ENCODE measurements around the gene NUPR2. TPM values are rescaled to one million over a fixed set of nuclear protein-coding genes. Genes with fewer than 3 reads are reported as not detected.
"Not testable (repeated sequence)": the region's sequence is repeated elsewhere in the genome, so short reads cannot be mapped to it uniquely, and the experiment has no call there.

NUPR2 gene
- total and polyA plus RNA-seq, 3 donors from 2014 or later: 171 to 785 (median 227) TPM

DNA sequence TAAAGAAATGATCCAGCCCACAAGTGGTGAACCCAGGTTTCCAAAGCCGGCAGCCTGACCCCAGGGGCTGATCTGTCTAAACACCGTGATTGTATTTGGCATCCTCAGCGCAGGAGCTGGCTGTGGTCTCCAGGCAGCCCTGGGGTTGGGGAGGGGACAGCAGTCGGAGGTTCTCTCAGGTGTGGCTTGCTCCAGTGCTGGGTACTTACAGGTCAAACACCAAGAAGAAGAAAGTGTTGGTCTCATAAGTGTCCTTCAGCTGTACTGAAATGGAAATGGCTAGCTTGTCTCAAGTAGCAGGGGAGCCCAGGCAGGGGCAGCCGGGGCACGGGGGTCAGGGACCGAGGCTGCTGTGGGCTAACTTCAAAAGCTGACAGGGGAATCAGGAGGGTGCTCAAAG lies 29.5 kb downstream of the NUPR2 start:
- Histone ChIP-seq H3K36me3 (ENCODE audit: low read depth, missing control alignments) (no peaks in the 10 kb centered on the region), H3K4me3 (no peak overlapping the region), H3K9me3 (no peaks in the 10 kb centered on the region), H3K27me3 (no peaks in the 10 kb centered on the region), H3K27ac (no peak overlapping the region), H3K4me1 (peaks cover 8% of the 10 kb centered on the region)
- TF ChIP-seq, protein P1, sequence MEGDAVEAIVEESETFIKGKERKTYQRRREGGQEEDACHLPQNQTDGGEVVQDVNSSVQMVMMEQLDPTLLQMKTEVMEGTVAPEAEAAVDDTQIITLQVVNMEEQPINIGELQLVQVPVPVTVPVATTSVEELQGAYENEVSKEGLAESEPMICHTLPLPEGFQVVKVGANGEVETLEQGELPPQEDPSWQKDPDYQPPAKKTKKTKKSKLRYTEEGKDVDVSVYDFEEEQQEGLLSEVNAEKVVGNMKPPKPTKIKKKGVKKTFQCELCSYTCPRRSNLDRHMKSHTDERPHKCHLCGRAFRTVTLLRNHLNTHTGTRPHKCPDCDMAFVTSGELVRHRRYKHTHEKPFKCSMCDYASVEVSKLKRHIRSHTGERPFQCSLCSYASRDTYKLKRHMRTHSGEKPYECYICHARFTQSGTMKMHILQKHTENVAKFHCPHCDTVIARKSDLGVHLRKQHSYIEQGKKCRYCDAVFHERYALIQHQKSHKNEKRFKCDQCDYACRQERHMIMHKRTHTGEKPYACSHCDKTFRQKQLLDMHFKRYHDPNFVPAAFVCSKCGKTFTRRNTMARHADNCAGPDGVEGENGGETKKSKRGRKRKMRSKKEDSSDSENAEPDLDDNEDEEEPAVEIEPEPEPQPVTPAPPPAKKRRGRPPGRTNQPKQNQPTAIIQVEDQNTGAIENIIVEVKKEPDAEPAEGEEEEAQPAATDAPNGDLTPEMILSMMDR (IDR thresholded peaks at IDR 0.05): no peak
- TF ChIP-seq POLR2A (IDR thresholded peaks at IDR 0.05): no peak
- intact Hi-C loops (cut with DNase I; ENCODE audit: low total_unique reads): no loop called here
- WGBS, 2 donors: 89 to 94% methylated on average over 7 of the region's 7 CpGs
- no peak for DNase-seq

DNA sequence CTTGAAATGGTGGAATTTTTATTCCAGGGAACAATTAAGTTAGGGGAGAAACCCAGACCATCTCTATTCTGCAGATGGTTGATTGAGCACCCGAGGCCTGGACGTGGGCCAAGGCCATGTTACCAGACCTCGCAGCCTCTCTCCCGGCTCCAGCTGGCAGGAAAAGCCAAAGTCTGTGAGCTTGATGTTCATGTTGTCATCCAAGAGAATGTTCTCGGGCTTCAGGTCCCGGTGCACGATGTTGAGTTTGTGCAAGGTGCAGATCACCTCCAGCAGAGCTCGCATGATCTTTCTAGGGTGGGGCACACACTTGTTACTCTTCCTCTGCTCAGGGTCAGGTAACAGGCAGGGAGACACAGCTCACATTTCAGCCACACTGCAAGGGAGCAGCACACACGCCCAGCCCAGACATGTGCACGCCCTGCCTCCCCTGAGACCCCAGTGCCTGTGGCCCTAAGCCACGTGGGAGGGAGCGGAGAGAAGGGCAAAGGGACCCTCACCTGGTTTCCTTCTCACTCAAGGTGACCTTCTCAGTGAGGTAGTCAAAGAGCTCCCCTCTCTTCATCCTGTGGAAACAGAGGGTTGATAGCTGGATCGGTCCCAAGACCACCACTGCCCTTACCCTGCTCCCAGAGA lies 32.9 kb downstream of the NUPR2 start:
- Histone ChIP-seq H3K9me3 (no peaks in the 10 kb centered on the region), H3K4me3 (no peak overlapping the region), H3K27me3 (no peaks in the 10 kb centered on the region), H3K36me3 (ENCODE audit: low read depth, missing control alignments) (no peaks in the 10 kb centered on the region), H3K4me1 (peaks cover 24% of the 10 kb centered on the region), H3K27ac (no peak overlapping the region)
- TF ChIP-seq POLR2A (IDR thresholded peaks at IDR 0.05): no peak
- intact Hi-C loops (cut with DNase I; ENCODE audit: low total_unique reads): no loop called here
- WGBS, 2 donors: 30 to 45% methylated on average over 9 to 13 of the region's 13 CpGs
- peak; percentile 83 for DNase-seq

DNA sequence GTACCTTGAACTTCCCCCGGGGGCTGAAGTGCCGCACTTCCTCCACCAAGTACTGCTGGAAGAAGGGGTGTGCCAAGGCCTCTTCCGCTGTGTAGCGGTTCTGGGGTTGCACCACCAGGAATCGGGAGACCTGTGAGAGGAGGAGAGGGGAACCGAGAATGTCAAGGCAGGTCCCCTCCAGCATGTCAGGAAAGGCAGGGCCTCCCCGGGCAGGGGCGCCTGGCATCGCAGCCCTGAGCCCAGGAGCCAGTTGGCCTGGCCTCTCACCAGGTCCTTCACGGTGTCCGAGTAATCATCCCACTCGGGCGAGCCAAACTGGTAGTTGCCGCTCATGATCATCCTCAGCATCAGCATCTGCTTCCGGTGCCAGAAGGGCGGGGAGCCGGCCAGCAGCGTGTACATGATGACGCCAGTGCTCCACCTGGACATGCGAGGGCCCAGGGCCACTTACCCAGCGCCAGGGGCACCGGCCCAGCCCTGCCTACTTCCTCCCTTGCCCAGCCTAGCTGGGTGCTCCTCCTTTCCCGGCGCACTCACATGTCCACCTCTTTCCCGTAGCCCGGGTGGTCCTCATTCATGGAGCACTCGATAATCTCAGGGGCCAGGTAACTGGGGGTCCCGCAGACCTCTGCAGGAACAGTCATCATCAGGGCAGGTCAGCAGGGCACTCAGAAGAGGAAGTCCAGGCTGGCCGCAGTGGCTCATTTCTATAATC lies 34.4 kb downstream of the NUPR2 start:
- Histone ChIP-seq H3K4me1 (peaks cover 24% of the 10 kb centered on the region), H3K9me3 (no peaks in the 10 kb centered on the region), H3K27ac (no peak overlapping the region), H3K36me3 (ENCODE audit: low read depth, missing control alignments) (no peaks in the 10 kb centered on the region), H3K27me3 (no peaks in the 10 kb centered on the region), H3K4me3 (no peak overlapping the region)
- no peak for DNase-seq
- 93 to 97% methylated on average over 20 to 29 of the region's 29 CpGs for WGBS, 2 donors
- intact Hi-C loops (cut with DNase I; ENCODE audit: low total_unique reads): no loop called here
- no peak for TF ChIP-seq POLR2A (IDR thresholded peaks at IDR 0.05)
- TF ChIP-seq, protein P1 (IDR thresholded peaks at IDR 0.05): no peak

DNA sequence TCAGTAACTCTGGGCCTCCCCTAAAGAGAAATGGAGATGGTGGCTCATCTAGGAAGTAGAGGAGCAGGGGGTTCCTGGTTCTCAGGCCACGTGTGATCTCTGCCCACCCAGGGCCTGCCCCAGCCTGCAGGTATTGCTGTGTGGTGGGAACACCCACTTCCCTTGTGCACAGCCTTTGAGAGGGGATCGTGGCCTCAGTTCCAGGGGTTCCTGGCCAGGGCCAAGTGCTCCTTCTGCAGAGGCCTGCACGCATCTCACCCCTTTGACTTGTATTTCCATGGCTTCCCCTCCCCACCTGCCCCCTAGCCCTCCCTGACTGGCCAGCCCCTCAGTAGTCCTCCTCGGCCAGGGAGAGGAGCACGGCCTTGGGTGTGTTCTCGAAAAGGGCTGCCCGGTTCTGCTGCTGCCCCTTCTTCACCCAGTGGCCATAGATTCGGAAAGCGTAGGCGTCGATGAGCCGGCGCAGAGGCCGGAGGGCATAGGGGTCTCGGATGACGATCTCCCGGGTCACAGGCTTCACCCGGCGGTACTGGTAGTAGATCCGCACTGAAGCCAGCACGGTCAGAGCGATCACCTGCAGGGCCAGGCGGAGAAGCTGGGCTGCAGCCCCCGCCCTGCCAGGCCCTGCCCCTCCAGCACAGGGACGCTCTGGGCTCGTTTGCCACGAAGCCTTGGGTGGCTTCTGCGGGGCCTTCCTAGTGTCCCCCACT lies 35.3 kb downstream of the NUPR2 start:
- DNase-seq; H3K9me3 ChIP-seq; H3K27me3 ChIP-seq; H3K36me3 ChIP-seq (ENCODE audit: low read depth, missing control alignments); intact Hi-C loops (cut with DNase I; ENCODE audit: low total_unique reads); H3K4me3 ChIP-seq: not testable (repeated sequence)
- H3K27ac ChIP-seq: peak overlapping the region; percentile 60 to 65
- H3K4me1 ChIP-seq: peaks cover 24% of the 10 kb centered on the region
- 89 to 96% methylated on average over 8 to 28 of the region's 28 CpGs for whole genome bisulfite sequencing, 2 donors

DNA sequence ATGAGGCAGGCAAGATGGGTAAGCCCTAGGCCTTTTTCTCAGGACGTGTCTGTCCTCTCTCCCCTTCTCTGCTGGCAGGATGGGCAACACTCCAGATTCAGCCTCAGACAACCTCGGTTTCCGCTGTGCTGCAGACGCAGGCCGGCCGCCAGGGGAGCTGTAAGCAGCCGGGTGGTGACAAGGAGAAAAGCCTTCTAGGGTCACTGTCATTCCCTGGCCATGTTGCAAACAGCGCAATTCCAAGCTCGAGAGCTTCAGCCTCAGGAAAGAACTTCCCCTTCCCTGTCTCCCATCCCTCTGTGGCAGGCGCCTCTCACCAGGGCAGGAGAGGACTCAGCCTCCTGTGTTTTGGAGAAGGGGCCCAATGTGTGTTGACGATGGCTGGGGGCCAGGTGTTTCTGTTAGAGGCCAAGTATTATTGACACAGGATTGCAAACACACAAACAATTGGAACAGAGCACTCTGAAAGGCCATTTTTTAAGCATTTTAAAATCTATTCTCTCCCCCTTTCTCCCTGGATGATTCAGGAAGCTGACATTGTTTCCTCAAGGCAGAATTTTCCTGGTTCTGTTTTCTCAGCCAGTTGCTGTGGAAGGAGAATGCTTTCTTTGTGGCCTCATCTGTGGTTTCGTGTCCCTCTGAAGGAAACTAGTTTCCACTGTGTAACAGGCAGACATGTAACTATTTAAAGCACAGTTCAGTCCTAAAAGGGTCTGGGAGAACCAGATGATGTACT lies 36.6 kb downstream of the NUPR2 start:
- DNase-seq: peak; percentile 77
- H3K36me3 ChIP-seq (ENCODE audit: low read depth, missing control alignments): no peaks in the 10 kb centered on the region
- H3K9me3 ChIP-seq: no peaks in the 10 kb centered on the region
- H3K4me3 ChIP-seq: no peak overlapping the region
- no peak for TF ChIP-seq POLR2A (IDR thresholded peaks at IDR 0.05)
- TF ChIP-seq, protein P1 (IDR thresholded peaks at IDR 0.05): peak; percentile 30 to 66 (median 48)
- H3K4me1 ChIP-seq: peaks cover 24% of the 10 kb centered on the region
- intact Hi-C loops (cut with DNase I; ENCODE audit: low total_unique reads): loop anchor here (10.0 kb wide), 1 partner anchor 75 kb away; no protein-coding TSS in a partner anchor
- H3K27ac ChIP-seq: peak overlapping the region; percentile 60 to 65
- H3K27me3 ChIP-seq: no peaks in the 10 kb centered on the region
- WGBS, 2 donors: 32 to 33% methylated on average over 6 to 12 of the region's 12 CpGs

Measured in testis (tissue), 3 donors.